CD4-positive, alpha-beta T cell (primary cell): ENCODE results near the gene FYN. TPM values are rescaled to one million over a fixed set of nuclear protein-coding genes. Genes with fewer than 3 reads are reported as not detected.
A peak's percentile ranks its signal among the peaks of the same experiment; 100 is the strongest.

Source experiments
- ATAC-seq: fragments of 200-7000 bp; cut with Tn5 transposase; one replicate; pipeline ENCODE4 v1.10.0; 2022; ENCODE audit warnings: mild to moderate bottlenecking; ENCODE audit not compliant: poor library complexity
- CTCF ChIA-PET: fragments of 350-600 bp; sonication (Branson Sonifier 250); formaldehyde crosslinking; loops from one replicate; lab custom pipeline; 2021; ENCODE audit warnings: antibody characterized with exemption, inconsistent platforms; lab: Charles Lee
- POLR2A ChIA-PET: fragments of 350-600 bp; sonication (Branson Sonifier 250); formaldehyde crosslinking; loops from one replicate; lab custom pipeline; 2021; ENCODE audit warnings: antibody characterized with exemption, inconsistent platforms; lab: Charles Lee
- DNase-seq, 14 experiments: peaks; one replicate each; pipeline ENCODE4 v3.0.0-alpha.2; 2013 to 2020; ENCODE audit warnings: mixed read lengths in 2 of 14
- H3K27ac ChIP-seq, 2 donors: one replicate each; pipeline versions ENCODE4 v1.5.1 to v1.7.0; 2013; ENCODE audit warnings: low read length in 2 of 2, low read depth in 1 of 2, mild to moderate bottlenecking in 1 of 2
- H3K27me3 ChIP-seq, 2 experiments: 1 replicate in 1 of 2; 2 replicates in 1 of 2; pipeline versions ENCODE4 v1.6.1 to v1.7.0; 2013; ENCODE audit warnings: low read length in 2 of 2, control low read depth in 1 of 2, mild to moderate bottlenecking in 1 of 2, moderate library complexity in 1 of 2; ENCODE audit not compliant: insufficient read depth in 2 of 2, control insufficient read depth in 1 of 2
- H3K36me3 ChIP-seq: one replicate; pipeline ENCODE4 v1.6.1; 2013; ENCODE audit warnings: low read length, control low read depth; ENCODE audit not compliant: insufficient read depth
- H3K4me1 ChIP-seq: one replicate; pipeline ENCODE4 v1.6.1; 2013; ENCODE audit warnings: low read length, control low read depth; ENCODE audit not compliant: insufficient read depth
- H3K4me3 ChIP-seq: one replicate; pipeline ENCODE4 v1.5.1; 2013; ENCODE audit warnings: mild to moderate bottlenecking, low read length, moderate library complexity
- H3K9me3 ChIP-seq, 2 experiments: 1 replicate in 1 of 2; 2 replicates in 1 of 2; pipeline versions ENCODE4 v1.6.1 to v1.7.0; 2013; ENCODE audit warnings: low read length in 2 of 2, mild to moderate bottlenecking in 2 of 2, control low read depth in 1 of 2, moderate library complexity in 1 of 2; ENCODE audit not compliant: control insufficient read depth in 1 of 2, insufficient read depth in 1 of 2
- H3K27ac Mint-ChIP-seq: one replicate; pipeline ENCODE4 v1.8.0; 2020; ENCODE audit warnings: mixed read lengths
- H3K27me3 Mint-ChIP-seq: one replicate; pipeline ENCODE4 v1.8.0; 2021; ENCODE audit warnings: mixed read lengths
- H3K36me3 Mint-ChIP-seq: one replicate; pipeline ENCODE4 v1.8.0; 2021; ENCODE audit warnings: low read depth, mixed read lengths
- H3K4me1 Mint-ChIP-seq: one replicate; pipeline ENCODE4 v1.8.0; 2021; ENCODE audit warnings: low read depth, mixed read lengths
- H3K4me3 Mint-ChIP-seq: one replicate; pipeline ENCODE4 v1.8.0; 2020; ENCODE audit warnings: mild to moderate bottlenecking, mixed read lengths
- H3K9me3 Mint-ChIP-seq: one replicate; pipeline ENCODE4 v1.8.0; 2020; ENCODE audit warnings: mixed read lengths
- CTCF ChIP-seq: fragments of 200-600 bp; IDR thresholded peaks from one replicate; pipeline ENCODE4 v1.8.0; 2022; ENCODE audit warnings: antibody characterized with exemption, mild to moderate bottlenecking
- intact Hi-C, 2 experiments: fragments of 100-400 bp; cut with DNase I in 1 of 2; cut with micrococcal nuclease in 1 of 2; formaldehyde crosslinking; loops; one replicate each; pipeline versions ENCODE4 v1.15.1 to v1.9.0; 2023 to 2025; cut with DNase I, micrococcal nuclease
- total RNA-seq, 174 experiments: library from RNA in 2 of 174; stranded (reverse) in 2 of 174; gene quantifications; one replicate each; pipeline ENCODE4 v1.2.3 and lab custom pipeline; 2021 to 2026

FYN gene
- total RNA-seq, 2 experiments from 2014 or later: 419 TPM

DNA sequence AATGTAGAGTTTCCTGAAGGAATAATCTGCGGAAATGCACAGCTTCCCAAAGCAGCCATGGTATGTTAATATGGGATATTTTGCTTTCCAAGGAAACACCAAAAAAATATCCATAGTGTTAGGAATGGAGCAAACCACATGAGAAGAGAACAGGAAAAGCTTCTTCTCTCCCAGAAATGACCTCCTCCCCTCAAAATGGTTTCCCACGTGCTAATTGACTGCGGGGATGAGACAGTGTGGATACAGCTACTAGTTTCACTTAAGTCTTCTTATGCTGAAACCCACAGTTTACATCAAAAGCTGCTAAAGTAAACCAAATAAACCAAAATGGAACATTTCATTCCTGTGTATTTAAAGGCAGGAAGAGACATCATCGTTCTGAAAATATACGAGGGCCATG lies 69.4 kb downstream of the FYN start:
- DNase-seq: peak in 3 of 14 experiments; percentile 50 to 68 (median 52)
- CTCF ChIA-PET: interaction anchor here (0.6 to 2.0 kb wide), 15 partner anchors 10 to 232 kb away, joined by 3 to 11 read pairs (median 3); partner anchors contain the start of gene FYN
- Mint-ChIP-seq H3K27me3 (no peaks in the 10 kb centered on the region), H3K27ac (peak overlapping the region; percentile 91), H3K4me1 (peaks cover 96% of the 10 kb centered on the region), H3K36me3 (peaks cover 70% of the 10 kb centered on the region), H3K9me3 (no peaks in the 10 kb centered on the region), H3K4me3 (peak overlapping the region; percentile 67)
- no peaks in the 10 kb centered on the region for H3K27me3 ChIP-seq
- peak overlapping the region; percentile 29 to 66 for H3K27ac ChIP-seq
- peak; percentile 25 for ATAC-seq
- peaks cover 46% of the 10 kb centered on the region for H3K36me3 ChIP-seq
- no peaks in the 10 kb centered on the region for H3K9me3 ChIP-seq
- no peak for TF ChIP-seq CTCF
- intact Hi-C loops: loop anchor here (1.0 to 5.0 kb wide), 11 partner anchors 13 to 239 kb away; partner anchors contain the start of gene FYN (in 1 of the 2)
- peak overlapping the region; percentile 15 for H3K4me3 ChIP-seq
- H3K4me1 ChIP-seq: peaks cover 76% of the 10 kb centered on the region
- POLR2A ChIA-PET: interaction anchor here (0.7 to 2.8 kb wide), 22 partner anchors 8 to 545 kb away, joined by 3 to 13 read pairs (median 4); partner anchors contain the start of gene FYN

DNA sequence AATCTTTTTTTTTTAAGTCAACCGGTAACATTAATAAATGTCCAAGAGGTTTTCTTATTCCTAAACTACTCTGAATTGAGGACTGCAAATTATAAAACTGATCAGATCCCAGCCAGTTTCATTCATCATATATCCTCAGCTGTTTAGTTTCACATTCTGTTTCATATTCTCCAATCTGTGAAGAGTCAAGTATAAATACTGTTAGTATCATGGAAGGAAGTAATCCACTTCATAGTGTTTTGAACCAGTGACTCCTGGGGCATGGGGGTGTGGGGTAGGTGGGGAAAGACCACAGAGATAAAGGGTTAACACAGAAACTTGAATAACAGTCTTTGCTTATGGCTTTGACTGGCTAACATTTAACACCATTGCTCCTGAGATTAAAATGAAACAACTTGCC lies 69.9 kb downstream of the FYN start:
- H3K9me3 ChIP-seq: no peaks in the 10 kb centered on the region
- CTCF ChIA-PET: interaction anchor here (1.0 to 2.0 kb wide), 9 partner anchors 10 to 189 kb away, joined by 3 to 11 read pairs (median 3); partner anchors contain the start of gene FYN
- peak in 1 of 14 experiments; percentile 74 for DNase-seq
- peaks cover 44% of the 10 kb centered on the region for H3K36me3 ChIP-seq
- POLR2A ChIA-PET: interaction anchor here (0.6 to 2.8 kb wide), 21 partner anchors 7 to 189 kb away, joined by 3 to 13 read pairs (median 5); partner anchors contain the start of gene FYN
- intact Hi-C loops: loop anchor here in 1 of 2 experiments (5.0 kb wide), 4 partner anchors 41 to 239 kb away; no protein-coding TSS in a partner anchor
- Mint-ChIP-seq H3K27ac (peak overlapping the region; percentile 91), H3K36me3 (peaks cover 70% of the 10 kb centered on the region), H3K27me3 (no peaks in the 10 kb centered on the region), H3K9me3 (no peaks in the 10 kb centered on the region), H3K4me1 (peaks cover 96% of the 10 kb centered on the region), H3K4me3 (peak overlapping the region; percentile 67)
- no peak overlapping the region for H3K4me3 ChIP-seq
- H3K27me3 ChIP-seq: no peaks in the 10 kb centered on the region
- no peak for TF ChIP-seq CTCF
- H3K27ac ChIP-seq: peak overlapping the region; percentile 29 to 66
- peaks cover 76% of the 10 kb centered on the region for H3K4me1 ChIP-seq
- ATAC-seq: peak; percentile 7

DNA sequence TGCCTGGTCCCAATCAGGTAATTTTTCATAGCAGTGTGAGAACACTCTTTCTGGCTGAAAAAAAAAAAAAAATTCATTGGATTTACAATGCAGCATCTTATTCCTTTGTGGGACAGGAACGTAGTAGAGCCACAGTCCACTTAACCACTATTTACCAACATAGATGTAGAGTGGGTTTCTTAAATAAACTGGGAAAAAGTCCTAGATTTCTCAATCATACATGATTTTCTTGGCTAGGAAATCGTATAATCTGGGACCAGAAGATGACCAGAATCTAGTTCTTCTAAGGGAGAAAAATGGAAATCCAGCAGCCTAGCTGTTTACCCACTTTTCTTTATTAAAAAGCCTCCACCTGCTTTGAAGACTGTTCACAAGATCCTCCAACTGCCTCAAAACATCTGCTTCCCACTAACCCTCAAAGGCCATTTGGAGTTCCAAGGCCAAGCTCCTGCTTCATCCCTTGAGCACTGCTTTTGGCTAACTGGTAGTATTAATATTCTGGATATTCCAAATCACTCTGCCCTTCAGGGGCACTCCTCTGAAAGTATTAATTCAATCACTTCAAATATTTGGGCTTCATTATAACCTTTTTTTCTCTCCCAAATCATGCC lies 70.4 kb downstream of the FYN start:
- ChIA-PET POLR2A (interaction anchor here (0.6 to 2.8 kb wide), 9 partner anchors 11 to 71 kb away, joined by 3 to 13 read pairs (median 5); partner anchors contain the start of gene FYN), CTCF (interaction anchor here (1.7 to 2.0 kb wide), 2 partner anchors 22 to 93 kb away, joined by 3 to 11 read pairs; no protein-coding TSS in a partner anchor)
- Mint-ChIP-seq H3K36me3 (peaks cover 69% of the 10 kb centered on the region), H3K9me3 (no peaks in the 10 kb centered on the region), H3K4me1 (peaks cover 93% of the 10 kb centered on the region), H3K27ac (peak overlapping the region; percentile 91), H3K27me3 (no peaks in the 10 kb centered on the region), H3K4me3 (peak overlapping the region; percentile 67)
- no peak for TF ChIP-seq CTCF
- Histone ChIP-seq H3K36me3 (peaks cover 42% of the 10 kb centered on the region), H3K27me3 (no peaks in the 10 kb centered on the region), H3K4me1 (peaks cover 74% of the 10 kb centered on the region), H3K9me3 (no peaks in the 10 kb centered on the region), H3K4me3 (no peak overlapping the region), H3K27ac (peak overlapping the region in 1 of 2 donors; percentile 23)
- intact Hi-C loops: loop anchor here in 1 of 2 experiments (5.0 kb wide), 4 partner anchors 41 to 239 kb away; no protein-coding TSS in a partner anchor
- ATAC-seq: no peak
- no peak for DNase-seq
